CD14-positive monocyte (primary cell): Measurements from ENCODE around the gene DENND4A. TPM values are rescaled to one million over a fixed set of nuclear protein-coding genes. Genes with fewer than 3 reads are reported as not detected.

Source experiments
- DNase-seq, 3 donors: peaks; one replicate each; pipeline ENCODE4 v3.0.0-alpha.2; 2011 to 2022
- H2AFZ ChIP-seq: 2 replicates; pipeline ENCODE4 v1.6.0; 2012; ENCODE audit warnings: mild to moderate bottlenecking, low read depth, low read length, inconsistent platforms; ENCODE audit not compliant: insufficient read depth, poor library complexity, severe bottlenecking
- H3K27ac ChIP-seq, 2 donors: 1 replicate in 1 of 2; 2 replicates in 1 of 2; pipeline ENCODE4 v1.5.1; 2012 to 2013; ENCODE audit warnings: low read length in 2 of 2, control low read depth in 1 of 2, inconsistent platforms in 1 of 2, low read depth in 1 of 2, mild to moderate bottlenecking in 1 of 2
- H3K27me3 ChIP-seq, 2 donors: one replicate each; pipeline versions ENCODE4 v1.6.0 to v1.6.1; 2011 to 2013; ENCODE audit warnings: low read length in 2 of 2; ENCODE audit not compliant: control insufficient read depth in 2 of 2, insufficient read depth in 2 of 2
- H3K36me3 ChIP-seq, 2 donors: replicated peaks in 1 of 2; 1 replicate in 1 of 2; 2 replicates in 1 of 2; pipeline versions ENCODE4 v1.5.1 to v1.6.1; 2012 to 2013; ENCODE audit warnings: low read length in 2 of 2, control low read depth in 1 of 2, inconsistent platforms in 1 of 2, mild to moderate bottlenecking in 1 of 2; ENCODE audit not compliant: insufficient read depth in 2 of 2, control insufficient read depth in 1 of 2
- H3K4me1 ChIP-seq, 2 donors: 1 replicate in 1 of 2; 2 replicates in 1 of 2; pipeline versions ENCODE4 v1.5.1 to v1.6.1; 2012 to 2013; ENCODE audit warnings: low read length in 2 of 2, control low read depth in 1 of 2, inconsistent platforms in 1 of 2, mild to moderate bottlenecking in 1 of 2, moderate library complexity in 1 of 2; ENCODE audit not compliant: insufficient read depth in 2 of 2, control insufficient read depth in 1 of 2
- H3K4me2 ChIP-seq: replicated peaks from 2 replicates; pipeline ENCODE3; 2012; ENCODE audit warnings: low read length, moderate library complexity, mild to moderate bottlenecking; ENCODE audit not compliant: poor library complexity, severe bottlenecking; ENCODE audit errors: extremely low read depth
- H3K4me3 ChIP-seq, 3 experiments: fragments of 200-600 bp in 1 of 3; sonication (generic) in 1 of 3; replicated peaks in 1 of 3; 1 replicate in 2 of 3; 2 replicates in 1 of 3; pipeline ENCODE4 v1.5.1; 2011 to 2013; ENCODE audit warnings: low read length in 3 of 3, mild to moderate bottlenecking in 3 of 3, control low read depth in 2 of 3, low read depth in 2 of 3, inconsistent platforms in 1 of 3, moderate library complexity in 1 of 3
- H3K79me2 ChIP-seq: 2 replicates; pipeline ENCODE4 v1.6.0; 2012; ENCODE audit warnings: mild to moderate bottlenecking, control low read depth, inconsistent platforms, low read length, moderate library complexity; ENCODE audit not compliant: insufficient read depth
- H3K9ac ChIP-seq: 2 replicates; pipeline ENCODE4 v1.6.0; 2017; ENCODE audit warnings: low read length, mild to moderate bottlenecking; ENCODE audit not compliant: insufficient read depth, poor library complexity, severe bottlenecking
- H3K9me3 ChIP-seq, 2 donors: replicated peaks in 1 of 2; 1 replicate in 1 of 2; 2 replicates in 1 of 2; pipeline versions ENCODE4 v1.5.1 to v1.6.1; 2012 to 2013; ENCODE audit warnings: low read length in 2 of 2, control low read depth in 1 of 2; ENCODE audit not compliant: control insufficient read depth in 1 of 2, insufficient read depth in 1 of 2
- H4K20me1 ChIP-seq: 2 replicates; pipeline ENCODE4 v1.6.0; 2012; ENCODE audit warnings: mild to moderate bottlenecking, low read length, control low read depth, moderate library complexity; ENCODE audit not compliant: insufficient read depth
- H3K27ac Mint-ChIP-seq, 7 donors: one replicate each; pipeline ENCODE4 v1.8.0; 2020; ENCODE audit warnings: mild to moderate bottlenecking in 7 of 7, mixed read lengths in 7 of 7, moderate library complexity in 6 of 7, inconsistent platforms in 2 of 7
- H3K27me3 Mint-ChIP-seq, 3 donors: one replicate each; pipeline ENCODE4 v1.8.0; 2021 to 2022; ENCODE audit warnings: low read depth in 3 of 3, mild to moderate bottlenecking in 3 of 3, mixed read lengths in 3 of 3, moderate library complexity in 3 of 3, inconsistent platforms in 1 of 3
- H3K36me3 Mint-ChIP-seq, 2 donors: one replicate each; pipeline ENCODE4 v1.8.0; 2020; ENCODE audit warnings: mixed read lengths in 2 of 2, inconsistent platforms in 1 of 2, mild to moderate bottlenecking in 1 of 2
- H3K4me1 Mint-ChIP-seq: one replicate; pipeline ENCODE4 v1.8.0; 2020; ENCODE audit warnings: mild to moderate bottlenecking, mixed read lengths
- H3K4me3 Mint-ChIP-seq, 2 donors: one replicate each; pipeline ENCODE4 v1.8.0; 2020; ENCODE audit warnings: mild to moderate bottlenecking in 2 of 2, mixed read lengths in 2 of 2, moderate library complexity in 1 of 2
- H3K9me3 Mint-ChIP-seq, 7 donors: one replicate each; pipeline ENCODE4 v1.8.0; 2020 to 2022; ENCODE audit warnings: mixed read lengths in 7 of 7, mild to moderate bottlenecking in 6 of 7, moderate library complexity in 6 of 7, inconsistent platforms in 2 of 7
- WGBS: methylation state at CpG from one replicate; pipeline ENCODE4 v1.1.5; 2013; ENCODE audit warnings: missing lambda C conversion rate; ENCODE audit not compliant: insufficient coverage; 5-methylcytosine and 5-hydroxymethylcytosine counted together
- intact Hi-C, 2 donors: fragments of 100-400 bp; cut with micrococcal nuclease; formaldehyde crosslinking; loops; one replicate each; pipeline versions ENCODE4 v1.15.0 to v1.15.1; 2023
- polyA plus RNA-seq, 3 donors: library from polyadenylated mRNA; depleted of rRNA in 1 of 3; unstranded in 2 of 3; stranded (reverse) in 1 of 3; fragments of 300-500 nt in 2 of 3; fragments of >200 nt in 1 of 3; fragmentation: Illumina TruSeq in 2 of 3; gene quantifications; 1 replicate in 2 of 3; 2 replicates in 1 of 3; pipeline ENCODE4 v1.2.3, GENCODE V29; 2012 to 2021
- TF ChIP-seq, protein P1 (sequence below): fragments of 200-600 bp; IDR thresholded peaks from one replicate; pipeline ENCODE4 v1.8.0; 2022; ENCODE audit warnings: antibody characterized with exemption, mild to moderate bottlenecking

DENND4A gene
- polyA plus RNA-seq, 3 donors, result 4.6 to 11.0 (median 6.9) TPM

DNA sequence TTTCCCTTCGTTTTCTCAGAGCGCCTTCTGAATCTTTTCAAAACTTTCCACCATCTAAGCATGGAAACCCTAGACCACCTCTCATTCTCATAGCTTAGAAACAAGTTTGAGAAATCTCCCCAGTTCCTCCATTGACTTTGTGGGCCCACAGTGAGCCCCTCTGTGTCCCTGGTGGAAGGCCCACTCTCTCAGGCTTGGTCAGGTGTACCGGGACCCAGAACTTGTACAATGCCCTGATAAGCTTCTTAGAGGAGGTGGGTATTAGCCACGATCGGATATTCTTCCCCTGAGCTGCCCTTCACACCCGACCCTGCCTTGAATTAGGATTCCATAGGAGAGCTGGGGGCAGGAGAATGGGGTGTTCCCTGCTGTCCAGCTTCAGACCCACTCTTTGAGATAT lies 170.5 kb downstream of the DENND4A start, which contains the start of gene SLC24A1:
Gene SLC24A1, plus strand, starts transcription at position 301 of the 400 bp plus-strand sequence. CDS start 2,143 bp downstream, outside the sequence.
- H3K9me3 ChIP-seq, result no peaks in the 10 kb centered on the region
- no peaks in the 10 kb centered on the region for H3K27me3 ChIP-seq
- no peak for DNase-seq
- no peaks in the 10 kb centered on the region for H3K4me1 ChIP-seq
- H2AFZ ChIP-seq, result no peak within 1 kb of the TSS
- H4K20me1 ChIP-seq, result no peaks in the 10 kb centered on the region
- intact Hi-C loops, result no loop called here
- no peak within 1 kb of the TSS for H3K4me2 ChIP-seq
- Mint-ChIP-seq H3K27ac (peak within 1 kb of the TSS in 2 of 7 donors; percentile 20 to 25), H3K4me1 (no peaks in the 10 kb centered on the region), H3K27me3 (no peaks in the 10 kb centered on the region), H3K9me3 (no peaks in the 10 kb centered on the region), H3K4me3 (no peak within 1 kb of the TSS), H3K36me3 (peaks cover 14 to 25% of the 10 kb centered on the region in 2 donors)
- H3K36me3 ChIP-seq, result peaks cover 0 to 15% of the 10 kb centered on the region in 2 donors
- WGBS, result 100% methylated on average over 5 of the region's 6 CpGs
- no peak within 1 kb of the TSS for H3K27ac ChIP-seq
- no peaks in the 10 kb centered on the region for H3K79me2 ChIP-seq
- TF ChIP-seq, protein P1, sequence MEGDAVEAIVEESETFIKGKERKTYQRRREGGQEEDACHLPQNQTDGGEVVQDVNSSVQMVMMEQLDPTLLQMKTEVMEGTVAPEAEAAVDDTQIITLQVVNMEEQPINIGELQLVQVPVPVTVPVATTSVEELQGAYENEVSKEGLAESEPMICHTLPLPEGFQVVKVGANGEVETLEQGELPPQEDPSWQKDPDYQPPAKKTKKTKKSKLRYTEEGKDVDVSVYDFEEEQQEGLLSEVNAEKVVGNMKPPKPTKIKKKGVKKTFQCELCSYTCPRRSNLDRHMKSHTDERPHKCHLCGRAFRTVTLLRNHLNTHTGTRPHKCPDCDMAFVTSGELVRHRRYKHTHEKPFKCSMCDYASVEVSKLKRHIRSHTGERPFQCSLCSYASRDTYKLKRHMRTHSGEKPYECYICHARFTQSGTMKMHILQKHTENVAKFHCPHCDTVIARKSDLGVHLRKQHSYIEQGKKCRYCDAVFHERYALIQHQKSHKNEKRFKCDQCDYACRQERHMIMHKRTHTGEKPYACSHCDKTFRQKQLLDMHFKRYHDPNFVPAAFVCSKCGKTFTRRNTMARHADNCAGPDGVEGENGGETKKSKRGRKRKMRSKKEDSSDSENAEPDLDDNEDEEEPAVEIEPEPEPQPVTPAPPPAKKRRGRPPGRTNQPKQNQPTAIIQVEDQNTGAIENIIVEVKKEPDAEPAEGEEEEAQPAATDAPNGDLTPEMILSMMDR, result no peak
- H3K4me3 ChIP-seq, result no peak within 1 kb of the TSS
- H3K9ac ChIP-seq, result no peak within 1 kb of the TSS

DNA sequence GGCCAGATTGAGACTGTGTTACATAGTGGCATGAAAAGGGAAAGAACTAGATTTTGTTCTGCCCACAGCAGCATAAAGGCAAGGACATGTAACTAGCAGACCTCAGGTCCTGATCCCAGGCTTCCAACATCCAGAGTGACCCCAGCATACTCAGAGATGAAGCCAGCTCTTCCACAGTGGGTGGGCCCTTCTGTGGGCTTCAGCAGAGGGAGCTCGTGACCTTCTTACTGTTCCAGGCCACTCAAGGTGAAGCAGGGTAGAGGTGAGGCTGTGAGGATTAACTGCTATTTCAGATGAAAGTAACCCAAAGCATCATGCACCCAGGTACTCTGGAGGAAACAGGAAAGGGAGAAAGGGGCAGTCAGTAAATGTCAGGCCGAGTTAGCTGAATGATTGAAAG lies 171.3 kb downstream of the DENND4A start:
- no peak overlapping the region for H3K27ac Mint-ChIP-seq
- Histone ChIP-seq H3K36me3 (peaks cover 0 to 15% of the 10 kb centered on the region in 2 donors), H3K9me3 (no peaks in the 10 kb centered on the region), H3K27ac (no peak overlapping the region), H4K20me1 (no peaks in the 10 kb centered on the region), H2AFZ (no peak overlapping the region), H3K4me3 (no peak overlapping the region), H3K4me1 (no peaks in the 10 kb centered on the region), H3K79me2 (no peaks in the 10 kb centered on the region), H3K4me2 (no peak overlapping the region), H3K9ac (no peak overlapping the region), H3K27me3 (no peaks in the 10 kb centered on the region)
- no peak overlapping the region for H3K4me3 Mint-ChIP-seq
- no peaks in the 10 kb centered on the region for H3K9me3 Mint-ChIP-seq
- H3K36me3 Mint-ChIP-seq, result peaks cover 14 to 22% of the 10 kb centered on the region in 2 donors
- no peak for DNase-seq
- WGBS, result no CpG with 5 or more reads among the region's 2 CpGs
- H3K4me1 Mint-ChIP-seq, result no peaks in the 10 kb centered on the region
- no peaks in the 10 kb centered on the region for H3K27me3 Mint-ChIP-seq
- intact Hi-C loops, result no loop called here
- TF ChIP-seq, protein P1, result no peak
